H1 (cell line): ENCODE results near the gene STIMATE. TPM values are rescaled to one million over a fixed set of nuclear protein-coding genes. Genes with fewer than 3 reads are reported as not detected.

ENCODE experiments used
- CTCF ChIA-PET: fragments of 300-600 bp; sonication (Branson Sonifier 250); formaldehyde crosslinking; loops from one replicate; lab custom pipeline; 2021; ENCODE audit not compliant: partially characterized antibody; lab: Charles Lee
- POLR2A ChIA-PET: fragments of 300-600 bp; sonication (Branson Sonifier 250); formaldehyde crosslinking; loops from one replicate; lab custom pipeline; 2021; ENCODE audit warnings: inconsistent platforms; ENCODE audit not compliant: partially characterized antibody; lab: Charles Lee
- DNase-seq, 2 experiments: peaks; one replicate each; pipeline versions ENCODE4 v3.0.0 to v3.0.0-alpha.2; 2010 to 2022; ENCODE audit warnings: low spot score in 2 of 2, low read depth in 1 of 2, mixed read lengths in 1 of 2
- FAIRE-seq: peaks from 2 replicates; lab custom pipeline; 2011; peaks lifted over from hg19 to GRCh38; lab: Jason Lieb, UNC
- H2AFZ ChIP-seq: 2 replicates; pipeline ENCODE4 v1.8.1; 2012; ENCODE audit warnings: low read length, inconsistent platforms
- H2AK5ac ChIP-seq: 2 replicates; pipeline ENCODE4 v1.6.1; 2013; ENCODE audit warnings: low read depth, low read length
- H2BK120ac ChIP-seq: replicated peaks from 2 replicates; pipeline ENCODE3; 2013; ENCODE audit warnings: low read depth, low read length, inconsistent platforms
- H2BK12ac ChIP-seq: 2 replicates; pipeline ENCODE4 v1.6.1; 2013; ENCODE audit warnings: low read depth, low read length
- H2BK15ac ChIP-seq: 2 replicates; pipeline ENCODE4 v1.6.1; 2013; ENCODE audit warnings: low read length
- H2BK20ac ChIP-seq: 2 replicates; pipeline ENCODE4 v1.6.1; 2013; ENCODE audit warnings: low read length
- H2BK5ac ChIP-seq: 2 replicates; pipeline ENCODE4 v1.6.1; 2013; ENCODE audit warnings: low read depth, low read length
- H3K14ac ChIP-seq: 2 replicates; pipeline ENCODE4 v1.6.1; 2013; ENCODE audit warnings: inconsistent platforms; ENCODE audit not compliant: insufficient read length
- H3K18ac ChIP-seq: 2 replicates; pipeline ENCODE4 v1.6.1; 2013; ENCODE audit warnings: low read length; ENCODE audit errors: extremely low read depth
- H3K23ac ChIP-seq: 2 replicates; pipeline ENCODE4 v1.6.1; 2013; ENCODE audit warnings: inconsistent platforms; ENCODE audit not compliant: insufficient read length
- H3K23me2 ChIP-seq: 2 replicates; pipeline ENCODE4 v1.6.1; 2013; ENCODE audit warnings: low read depth, low read length
- H3K27ac ChIP-seq: 2 replicates; pipeline ENCODE4 v1.6.1; 2011; ENCODE audit warnings: low read depth, low read length, inconsistent platforms
- H3K27me3 ChIP-seq, 4 experiments: replicated peaks in 1 of 4; 1 replicate in 1 of 4; 2 replicates in 3 of 4; pipeline versions ENCODE4 v1.6.1 to v1.8.1; 2011 to 2013; ENCODE audit warnings: low read length in 3 of 4, mild to moderate bottlenecking in 3 of 4, inconsistent platforms in 2 of 4, mixed read lengths in 2 of 4, moderate library complexity in 1 of 4; ENCODE audit not compliant: control insufficient read depth in 3 of 4, insufficient read depth in 3 of 4; ENCODE audit errors: extremely low read depth in 1 of 4
- H3K36me3 ChIP-seq, 4 experiments: 2 replicates each; pipeline versions ENCODE4 v1.6.1 to v1.8.1; 2011 to 2013; ENCODE audit warnings: mild to moderate bottlenecking in 4 of 4, low read length in 3 of 4, moderate library complexity in 2 of 4, control low read depth in 1 of 4, inconsistent platforms in 1 of 4; ENCODE audit not compliant: insufficient read depth in 4 of 4, control insufficient read depth in 2 of 4
- H3K4ac ChIP-seq: replicated peaks from 2 replicates; pipeline ENCODE3; 2013; ENCODE audit warnings: low read length, low read depth, mixed read lengths, inconsistent platforms; ENCODE audit not compliant: insufficient read length
- H3K4me1 ChIP-seq, 4 experiments: replicated peaks in 1 of 4; 1 replicate in 1 of 4; 2 replicates in 3 of 4; pipeline versions ENCODE4 v1.6.1 to v1.8.1; 2011 to 2013; ENCODE audit warnings: low read length in 3 of 4, inconsistent platforms in 2 of 4, mixed read lengths in 1 of 4; ENCODE audit not compliant: insufficient read depth in 4 of 4, control insufficient read depth in 3 of 4
- H3K4me2 ChIP-seq, 2 experiments: 2 replicates each; pipeline versions ENCODE4 v1.6.1 to v1.8.1; 2011 to 2013; ENCODE audit warnings: low read depth in 2 of 2, low read length in 2 of 2, control low read depth in 1 of 2, inconsistent platforms in 1 of 2, mild to moderate bottlenecking in 1 of 2; ENCODE audit not compliant: insufficient read depth in 1 of 2
- H3K4me3 ChIP-seq, 4 experiments: fragments of 200-600, 300-600 bp in 1 of 4; sonication (generic), shearing (Covaris generic), sonication (Bioruptor Twin) in 1 of 4; 2 replicates each; pipeline versions ENCODE4 v1.5.1 to v1.8.1; 2011 to 2016; ENCODE audit warnings: low read length in 4 of 4, low read depth in 3 of 4, control low read depth in 2 of 4, inconsistent platforms in 2 of 4, mild to moderate bottlenecking in 2 of 4, mixed read lengths in 1 of 4, moderate library complexity in 1 of 4; ENCODE audit not compliant: insufficient read depth in 2 of 4; ENCODE audit errors: extremely low read depth in 1 of 4
- H3K56ac ChIP-seq: replicated peaks from 2 replicates; pipeline ENCODE3; 2013; ENCODE audit warnings: low read depth, mild to moderate bottlenecking, mixed read lengths, low read length, inconsistent platforms; ENCODE audit not compliant: insufficient read length
- H3K79me1 ChIP-seq: 2 replicates; pipeline ENCODE4 v1.6.1; 2013; ENCODE audit warnings: low read depth, low read length, control low read depth
- H3K79me2 ChIP-seq, 2 experiments: 2 replicates each; pipeline versions ENCODE4 v1.6.1 to v1.8.1; 2012 to 2013; ENCODE audit warnings: low read length in 2 of 2, mild to moderate bottlenecking in 2 of 2, inconsistent platforms in 1 of 2; ENCODE audit not compliant: insufficient read depth in 2 of 2, control insufficient read depth in 1 of 2
- H3K9ac ChIP-seq, 4 experiments: replicated peaks in 1 of 4; 1 replicate in 1 of 4; 2 replicates in 3 of 4; pipeline versions ENCODE4 v1.6.1 to v1.8.1; 2011 to 2013; ENCODE audit warnings: low read depth in 3 of 4, low read length in 3 of 4, control low read depth in 2 of 4, mild to moderate bottlenecking in 2 of 4, moderate library complexity in 2 of 4, inconsistent platforms in 1 of 4; ENCODE audit errors: extremely low read depth in 1 of 4
- H3K9me3 ChIP-seq, 2 experiments: 2 replicates each; pipeline versions ENCODE4 v1.6.1 to v1.8.1; 2012 to 2013; ENCODE audit warnings: mild to moderate bottlenecking in 2 of 2, moderate library complexity in 2 of 2, control low read depth in 1 of 2, inconsistent platforms in 1 of 2, low read depth in 1 of 2, low read length in 1 of 2, mixed read lengths in 1 of 2; ENCODE audit not compliant: insufficient read depth in 2 of 2
- H4K20me1 ChIP-seq, 2 experiments: replicated peaks in 1 of 2; 2 replicates each; pipeline versions ENCODE3 to v1.8.1; 2011 to 2013; ENCODE audit warnings: inconsistent platforms in 2 of 2, low read length in 2 of 2, mild to moderate bottlenecking in 1 of 2; ENCODE audit not compliant: insufficient read depth in 2 of 2, control insufficient read depth in 1 of 2
- H4K5ac ChIP-seq: 2 replicates; pipeline ENCODE4 v1.6.1; 2013; ENCODE audit warnings: low read length, low read depth, mixed read lengths, inconsistent platforms; ENCODE audit not compliant: insufficient read length
- H4K8ac ChIP-seq: 2 replicates; pipeline ENCODE4 v1.8.0; 2013; ENCODE audit warnings: mild to moderate bottlenecking, moderate library complexity, low read length, inconsistent platforms; ENCODE audit not compliant: insufficient read depth; ENCODE audit errors: extremely low read depth
- H4K91ac ChIP-seq: replicated peaks from 2 replicates; pipeline ENCODE3; 2013; ENCODE audit warnings: low read length, mixed read lengths, inconsistent platforms; ENCODE audit not compliant: insufficient read length
- ATF2 ChIP-seq: IDR thresholded peaks from 2 replicates; pipeline ENCODE4 v1.6.1; 2012; ENCODE audit warnings: low read length, inconsistent platforms
- CBX5 ChIP-seq: fragments of 300-800, 300-1000 bp; sonication (generic); IDR thresholded peaks from 2 replicates; pipeline ENCODE4 v1.7.1; 2016; ENCODE audit warnings: antibody characterized with exemption, low read length, low read depth
- KDM4A ChIP-seq: IDR thresholded peaks from one replicate; pipeline ENCODE4 v1.7.1; 2012; ENCODE audit warnings: low read depth, mild to moderate bottlenecking, moderate library complexity, low read length, inconsistent platforms; ENCODE audit not compliant: severe bottlenecking
- NANOG ChIP-seq: IDR thresholded peaks from 2 replicates; pipeline ENCODE4 v1.6.1; 2011; ENCODE audit warnings: low read length, low read depth, mild to moderate bottlenecking, inconsistent platforms; ENCODE audit not compliant: insufficient read depth, poor library complexity, severe bottlenecking
- PHF8 ChIP-seq: fragments of 200-600 bp; sonication (generic); conservative IDR thresholded peaks from 2 replicates; pipeline ENCODE4 v1.7.1; 2012; ENCODE audit warnings: low read depth, mild to moderate bottlenecking, inconsistent platforms, low read length, moderate library complexity
- POLR2AphosphoS5 ChIP-seq: IDR thresholded peaks from 2 replicates; pipeline ENCODE4 v1.6.1; 2011; ENCODE audit warnings: low read depth, low read length
- POU5F1 ChIP-seq: IDR thresholded peaks from 2 replicates; pipeline ENCODE4 v1.6.1; 2011; ENCODE audit warnings: low read depth, mild to moderate bottlenecking, low read length, moderate library complexity
- SIX5 ChIP-seq: IDR thresholded peaks from 2 replicates; pipeline ENCODE4 v1.6.1; 2011; ENCODE audit warnings: mild to moderate bottlenecking, low read depth, low read length
- TAF1 ChIP-seq: IDR thresholded peaks from 2 replicates; pipeline ENCODE4 v1.6.1; 2011; ENCODE audit warnings: mild to moderate bottlenecking, low read depth, low read length
- TBP ChIP-seq: IDR thresholded peaks from 2 replicates; pipeline ENCODE4 v1.6.1; 2011; ENCODE audit warnings: low read depth, low read length, improper control_type of control experiment
- WGBS, 2 experiments: shearing (Covaris generic) in 1 of 2; methylation state at CpG; one replicate each; pipeline versions ENCODE4 v1.1.6 to v1.1.7; 2013 to 2015; ENCODE audit warnings: low lambda C conversion rate in 2 of 2, mixed read lengths in 2 of 2, inconsistent platforms in 1 of 2, low coverage in 1 of 2, missing lambda C conversion rate in 1 of 2; ENCODE audit not compliant: insufficient replicate concordance in 2 of 2, insufficient coverage in 1 of 2, insufficient read length in 1 of 2; ENCODE audit errors: extremely low coverage in 1 of 2, missing lambda C conversion rate in 1 of 2; 5-methylcytosine and 5-hydroxymethylcytosine counted together
- polyA plus RNA-seq, 7 experiments: library from polyadenylated mRNA; depleted of rRNA in 3 of 7; stranded (reverse) in 5 of 7; unstranded in 2 of 7; fragments of >200 nt in 5 of 7; fragments of 200-250 nt in 2 of 7; gene quantifications; 1 replicate in 5 of 7; 2 replicates in 1 of 7; 4 replicates in 1 of 7; pipeline versions ENCODE4 v1.2.1 to v1.2.3, GENCODE V29; 2011 to 2013; ENCODE audit warnings: missing spikeins in 2 of 7, mixed read lengths in 2 of 7
- total RNA-seq: library from RNA; stranded (reverse); fragmentation: NEBNext Ultra II Directional; extraction: Animal tissue kit (Norgen Biotek cat#: 25700); gene quantifications from 2 replicates; pipeline ENCODE4 v1.2.1, GENCODE V29; 2021

Gene STIMATE
- total and polyA plus RNA-seq, 2 of the 8 experiments (the other 6 are each of a cell fraction or from before 2014, with no cell fraction given) = 17.5 to 22.1 TPM

- no peak for DNase-seq
- Histone ChIP-seq H2BK12ac (peak overlapping the region; percentile 39; the same call in 1 of the 2 replicates), H3K23ac (no peak overlapping the region), H2AFZ (peak overlapping the region; percentile 73), H3K9ac (no peak overlapping the region)
- WGBS, 2 experiments = 81% methylated on average over 4 of the region's 4 CpGs; no CpG with 5 or more reads in 1 of the 2 experiments
- no peak for TF ChIP-seq NANOG
- no peak for TF ChIP-seq POU5F1
- no peak for TF ChIP-seq POLR2AphosphoS5
- TF ChIP-seq ATF2 = no peak
- TF ChIP-seq TAF1 = no peak
- TF ChIP-seq TBP = no peak
- no peak for TF ChIP-seq PHF8
- TF ChIP-seq SIX5 = no peak
- no peak for TF ChIP-seq KDM4A
- TF ChIP-seq CBX5 = no peak
- TF ChIP-seq, all 59 proteins: peak for 0
- Histone ChIP-seq H3K4ac (no peak overlapping the region), H3K79me2 (no peaks in the 10 kb centered on the region), H3K36me3 (no peaks in the 10 kb centered on the region), H3K27ac (no peak overlapping the region), H3K27me3 (no peaks in the 10 kb centered on the region), H2BK15ac (0 out of 2 replicates have a peak overlapping the region, but pooled peaks have one; percentile 29), H2AK5ac (no peak overlapping the region), H3K4me3 (no peak overlapping the region), H4K20me1 (peaks cover 0 to 3% of the 10 kb centered on the region in 2 experiments), H2BK120ac (no peak overlapping the region), H2BK5ac (no peak overlapping the region), H3K4me2 (no peak overlapping the region), H3K9me3 (no peaks in the 10 kb centered on the region), H4K5ac (no peak overlapping the region), H3K18ac (no peak overlapping the region), H4K91ac (no peak overlapping the region), H2BK20ac (no peak overlapping the region), H3K79me1 (no peaks in the 10 kb centered on the region), H3K14ac (no peak overlapping the region), H4K8ac (no peak overlapping the region), H3K56ac (no peak overlapping the region), H3K4me1 (no peaks in the 10 kb centered on the region), H3K23me2 (no peaks in the 10 kb centered on the region)
- ChIA-PET CTCF (interaction anchor here (0.7 to 3.8 kb wide), 33 partner anchors 9 to 369 kb away, joined by 3 to 33 read pairs (median 5); partner anchors contain the start of genes ITIH1 and NEK4), POLR2A (interaction anchor here (1.4 to 2.5 kb wide), 2 partner anchors 8 to 21 kb away, joined by 5 to 10 read pairs; partner anchors contain the start of gene NEK4)
- FAIRE-seq = no peak
Observed at GRCh38 chr3:52791928-52792327, 105.4 kb downstream of the STIMATE start.
